Upper lobe of left lung (tissue), 4 donors: Measurements from ENCODE around the gene CPM.

ENCODE experiments used
- POLR2AphosphoS5 ChIP-seq, 2 donors: sonication (generic); formaldehyde crosslinking; IDR thresholded peaks; one replicate each; pipeline ENCODE4 v1.5.1; 2017; ENCODE audit warnings: antibody characterized with exemption in 2 of 2
- TF ChIP-seq, protein P1 (sequence below), 6 experiments: fragments of 450-650 bp in 4 of 6; fragments of 200-600 bp in 2 of 6; sonication (generic) in 2 of 6; IDR thresholded peaks; one replicate each; pipeline ENCODE4 v1.5.1; 2016 to 2019; ENCODE audit warnings: antibody characterized with exemption in 6 of 6

DNA sequence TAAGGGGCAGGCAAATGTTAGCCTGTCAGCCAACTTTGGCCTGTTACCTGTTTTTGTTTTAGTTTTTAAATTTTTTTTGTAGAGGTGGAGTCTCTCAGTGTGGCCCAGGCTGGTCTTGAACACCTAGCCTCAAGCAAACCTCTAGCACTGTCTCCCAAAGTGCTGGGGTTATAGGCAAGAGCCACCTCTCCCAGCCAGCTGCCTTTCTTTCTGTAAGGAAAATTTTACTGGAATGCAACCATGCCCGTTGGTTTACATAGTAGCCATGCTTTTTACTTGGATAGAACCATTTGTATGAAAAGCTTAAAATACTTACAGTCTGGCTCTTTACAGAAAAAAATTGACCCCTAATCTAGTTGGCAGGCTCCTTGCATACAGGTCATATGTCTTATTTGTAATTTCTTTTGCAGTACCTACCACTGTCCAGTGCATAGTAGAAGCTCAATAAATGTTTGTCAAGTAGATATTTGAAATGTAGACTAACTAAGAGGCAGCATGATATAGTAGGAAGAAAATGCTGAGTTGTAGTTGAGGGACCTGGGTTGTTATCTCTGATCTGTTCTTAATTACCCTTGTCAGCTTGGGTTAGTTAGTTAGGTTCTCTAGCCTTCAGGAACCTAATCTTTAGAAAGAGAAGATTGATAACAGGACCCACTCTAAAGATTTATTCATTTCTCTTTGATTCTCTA is 120.3 kb downstream of the CPM start:
- TF ChIP-seq, protein P1, sequence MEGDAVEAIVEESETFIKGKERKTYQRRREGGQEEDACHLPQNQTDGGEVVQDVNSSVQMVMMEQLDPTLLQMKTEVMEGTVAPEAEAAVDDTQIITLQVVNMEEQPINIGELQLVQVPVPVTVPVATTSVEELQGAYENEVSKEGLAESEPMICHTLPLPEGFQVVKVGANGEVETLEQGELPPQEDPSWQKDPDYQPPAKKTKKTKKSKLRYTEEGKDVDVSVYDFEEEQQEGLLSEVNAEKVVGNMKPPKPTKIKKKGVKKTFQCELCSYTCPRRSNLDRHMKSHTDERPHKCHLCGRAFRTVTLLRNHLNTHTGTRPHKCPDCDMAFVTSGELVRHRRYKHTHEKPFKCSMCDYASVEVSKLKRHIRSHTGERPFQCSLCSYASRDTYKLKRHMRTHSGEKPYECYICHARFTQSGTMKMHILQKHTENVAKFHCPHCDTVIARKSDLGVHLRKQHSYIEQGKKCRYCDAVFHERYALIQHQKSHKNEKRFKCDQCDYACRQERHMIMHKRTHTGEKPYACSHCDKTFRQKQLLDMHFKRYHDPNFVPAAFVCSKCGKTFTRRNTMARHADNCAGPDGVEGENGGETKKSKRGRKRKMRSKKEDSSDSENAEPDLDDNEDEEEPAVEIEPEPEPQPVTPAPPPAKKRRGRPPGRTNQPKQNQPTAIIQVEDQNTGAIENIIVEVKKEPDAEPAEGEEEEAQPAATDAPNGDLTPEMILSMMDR (IDR thresholded peaks at IDR 0.05) = no peak
- no peak for TF ChIP-seq POLR2AphosphoS5 (IDR thresholded peaks at IDR 0.05)
